Ureter (tissue), 1 donor: Measurements from ENCODE around the gene GPR155. TPM values are rescaled to one million over a fixed set of nuclear protein-coding genes. Genes with fewer than 3 reads are reported as not detected.
"Not testable (repeated sequence)": the region's sequence is repeated elsewhere in the genome, so short reads cannot be mapped to it uniquely, and the experiment has no call there.

ENCODE experiments used
- DNase-seq: peaks from one replicate; pipeline ENCODE4 v3.0.0-alpha.2; 2020; ENCODE audit warnings: low spot score
- total RNA-seq: library from RNA; stranded (reverse); gene quantifications from one replicate; pipeline ENCODE4 v1.2.4, GENCODE V29; 2023
- donor health status: DM: yes; HTN: yes; CAD: no.

Gene GPR155
- total RNA-seq, 1 donor from 2014 or later = 5.5 TPM

- DNase-seq = no peak
These were observed 47.5 kb downstream of the GPR155 start for GRCh38 chr2:174439323-174439722.

- DNase-seq = no peak
These were observed 48.5 kb downstream of the GPR155 start for GRCh38 chr2:174438146-174438886.

GRCh38 chr2:174436351-174436750 lies 50.5 kb downstream of the GPR155 start:
- DNase-seq = no peak

- DNase-seq = no peak
These were observed 54.9 kb downstream of the GPR155 start for GRCh38 chr2:174431902-174432301.

GRCh38 chr2:174430066-174430465 lies 56.8 kb downstream of the GPR155 start:
- no peak for DNase-seq

GRCh38 chr2:174428214-174428613 lies 58.6 kb downstream of the GPR155 start:
- no peak for DNase-seq

- DNase-seq = no peak
These were observed 74.6 kb downstream of the GPR155 start for GRCh38 chr2:174412256-174412655.

- DNase-seq = not testable (repeated sequence)
These were observed 76.8 kb downstream of the GPR155 start for GRCh38 chr2:174410039-174410438.

GRCh38 chr2:174403628-174404027 lies 83.2 kb downstream of the GPR155 start:
- no peak for DNase-seq

- DNase-seq = no peak
These were observed 86.0 kb downstream of the GPR155 start for GRCh38 chr2:174400853-174401252.

- no peak for DNase-seq
These were observed 87.7 kb downstream of the GPR155 start for GRCh38 chr2:174399171-174399570.

- no peak for DNase-seq
These were observed 89.1 kb downstream of the GPR155 start for GRCh38 chr2:174397773-174398172.

- DNase-seq = no peak
These were observed 90.7 kb downstream of the GPR155 start for GRCh38 chr2:174395969-174396630.

GRCh38 chr2:174395284-174395968 lies 91.4 kb downstream of the GPR155 start, which contains the start of gene SCRN3:
TSS of gene SCRN3 (plus strand) at chr2:174395730. CDS start at chr2:174398284, 2,554 bp downstream.
- peak; percentile 80 for DNase-seq

GRCh38 chr2:174392706-174393105 lies 94.1 kb downstream of the GPR155 start:
- no peak for DNase-seq

- DNase-seq = not testable (repeated sequence)
These were observed 96.5 kb downstream of the GPR155 start for GRCh38 chr2:174390303-174390702.

GRCh38 chr2:174389542-174389941 lies 97.3 kb downstream of the GPR155 start:
- no peak for DNase-seq

GRCh38 chr2:174388706-174389105 lies 98.1 kb downstream of the GPR155 start:
- not testable (repeated sequence) for DNase-seq

GRCh38 chr2:174385201-174385600 lies 101.6 kb downstream of the GPR155 start:
- no peak for DNase-seq

GRCh38 chr2:174383796-174384195 lies 103.0 kb downstream of the GPR155 start:
- no peak for DNase-seq
